D721Med (cell line): ENCODE results near the gene GALNT11.
"Not testable (repeated sequence)": the region's sequence is repeated elsewhere in the genome, so short reads cannot be mapped to it uniquely, and the experiment has no call there.

Source experiments
- DNase-seq: peaks from one replicate; pipeline ENCODE4 v3.0.0; 2011; ENCODE audit warnings: low spot score; ENCODE audit not compliant: insufficient read length
- FAIRE-seq: peaks from 2 replicates; lab custom pipeline; 2011; peaks lifted over from hg19 to GRCh38; lab: Jason Lieb, UNC
- CTCF ChIP-seq: IDR thresholded peaks from 2 replicates; pipeline ENCODE4 v1.5.1; 2012; ENCODE audit warnings: mild to moderate bottlenecking, control low read depth; ENCODE audit not compliant: insufficient read depth; ENCODE audit errors: missing control alignments

Gene GALNT11

GRCh38 chr7:152013974-152014373 lies 11.5 kb upstream of the GALNT11 start:
- TF ChIP-seq CTCF: no peak
- FAIRE-seq (no peak), DNase-seq (no peak)

- no peak for DNase-seq
- TF ChIP-seq CTCF: no peak
- no peak for FAIRE-seq
Measured at GRCh38 chr7:152014722-152015121, 10.8 kb upstream of the GALNT11 start.

GRCh38 chr7:152015600-152015999 lies 9.9 kb upstream of the GALNT11 start:
- no peak for FAIRE-seq
- no peak for DNase-seq
- TF ChIP-seq CTCF: no peak

GRCh38 chr7:152016947-152017346 lies 8.5 kb upstream of the GALNT11 start:
- no peak for TF ChIP-seq CTCF
- FAIRE-seq (no peak), DNase-seq (no peak)

GRCh38 chr7:152017683-152018082 lies 7.8 kb upstream of the GALNT11 start:
- DNase-seq, FAIRE-seq: not testable (repeated sequence)

- DNase-seq, FAIRE-seq: not testable (repeated sequence)
Measured at GRCh38 chr7:152021740-152022139, 3.7 kb upstream of the GALNT11 start.

- no peak for TF ChIP-seq CTCF
- FAIRE-seq: no peak
- no peak for DNase-seq
Measured at GRCh38 chr7:152025937-152026890, 740 bp downstream of the GALNT11 start.

GRCh38 chr7:152027491-152028365 lies 2.3 kb downstream of the GALNT11 start:
- FAIRE-seq, DNase-seq: not testable (repeated sequence)

- DNase-seq, FAIRE-seq: not testable (repeated sequence)
Measured at GRCh38 chr7:152030059-152030458, 4.6 kb downstream of the GALNT11 start.

GRCh38 chr7:152030639-152031038 lies 5.2 kb downstream of the GALNT11 start:
- FAIRE-seq, DNase-seq: not testable (repeated sequence)
